Astrocyte of the hippocampus (primary cell): ENCODE results near the gene RAB10.
"Not testable (repeated sequence)": the region's sequence is repeated elsewhere in the genome, so short reads cannot be mapped to it uniquely, and the experiment has no call there.

Experiments used
- DNase-seq: peaks from one replicate; pipeline ENCODE4 v3.0.0; 2011; ENCODE audit warnings: low read depth, low spot score

Gene RAB10

DNA sequence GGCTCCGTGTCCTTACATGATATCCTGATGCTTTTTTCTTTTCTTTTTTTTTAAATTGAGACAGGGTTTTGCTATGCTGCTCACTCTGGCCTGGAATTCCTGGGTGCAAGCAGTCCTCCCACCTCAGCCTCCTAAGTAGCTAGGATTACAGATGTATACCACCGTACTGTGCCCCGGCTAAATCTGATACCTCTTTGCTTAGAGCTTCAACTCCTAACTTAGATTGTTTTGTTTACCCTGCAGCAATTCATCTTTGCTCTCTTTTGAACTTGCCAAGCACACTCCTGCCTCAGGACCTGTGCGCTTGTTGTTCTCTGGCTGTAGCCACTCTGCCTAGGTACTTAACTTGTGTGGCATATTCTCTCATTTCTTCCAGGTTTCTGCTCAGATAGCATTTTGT lies 24.5 kb downstream of the RAB10 start:
- no peak for DNase-seq

DNA sequence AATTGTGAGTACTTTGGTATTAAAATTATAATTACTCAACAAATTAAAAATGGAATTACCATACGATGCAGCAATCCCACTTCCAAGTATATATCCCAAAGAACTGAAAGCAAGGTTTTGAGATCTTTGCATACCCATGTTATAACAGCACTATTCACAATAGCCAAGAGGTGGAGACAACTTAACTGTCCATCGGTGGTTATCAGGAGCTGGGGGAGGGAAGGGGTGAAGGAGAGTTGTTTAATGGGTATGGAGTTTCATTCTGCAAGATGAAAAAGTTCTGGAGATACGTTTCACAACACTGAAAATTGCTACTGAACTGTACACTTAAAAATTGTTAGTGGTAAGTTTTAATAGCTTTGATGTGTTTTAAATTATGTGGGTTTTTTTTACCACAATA lies 25.7 kb downstream of the RAB10 start:
- DNase-seq: no peak

DNA sequence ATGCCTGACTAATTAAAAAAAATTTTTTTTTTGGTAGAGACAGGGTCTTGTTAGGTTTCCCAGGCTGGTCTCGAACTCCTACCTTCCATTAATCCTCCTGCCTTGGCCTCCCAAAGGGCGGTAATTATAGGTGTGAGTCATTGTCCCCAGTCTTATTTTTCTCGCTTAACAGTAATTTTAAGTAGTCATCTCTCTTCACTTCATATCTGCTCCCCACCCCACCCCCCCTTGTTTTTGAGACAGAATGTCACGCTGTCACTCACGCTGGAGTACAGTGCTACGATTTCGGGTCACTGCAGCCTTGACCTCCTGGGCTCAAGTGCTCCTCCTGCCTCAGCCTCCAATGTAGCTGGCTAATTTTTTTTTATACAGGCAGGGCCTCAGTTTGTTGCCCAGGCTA lies 27.7 kb downstream of the RAB10 start:
- no peak for DNase-seq

DNA sequence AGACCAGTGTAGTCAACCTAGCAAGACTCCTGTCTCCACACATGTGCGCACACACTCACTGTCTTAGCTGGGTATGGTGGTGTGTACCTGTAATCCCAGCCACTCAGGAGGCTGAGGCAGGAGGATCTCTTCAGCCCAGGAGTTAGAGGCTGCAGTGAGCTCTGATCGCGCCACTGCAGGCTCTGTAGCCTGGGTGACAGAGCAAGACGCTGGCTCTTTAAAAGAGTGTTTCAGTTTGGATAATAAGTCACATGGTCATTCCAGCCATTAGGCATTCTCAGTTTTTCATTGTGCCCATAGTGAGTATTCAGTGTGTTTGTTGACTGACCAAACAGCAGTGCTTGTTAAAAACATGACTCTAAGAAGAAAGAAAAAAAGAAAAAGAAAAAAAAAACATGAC lies 31.0 kb downstream of the RAB10 start:
- DNase-seq: no peak

DNA sequence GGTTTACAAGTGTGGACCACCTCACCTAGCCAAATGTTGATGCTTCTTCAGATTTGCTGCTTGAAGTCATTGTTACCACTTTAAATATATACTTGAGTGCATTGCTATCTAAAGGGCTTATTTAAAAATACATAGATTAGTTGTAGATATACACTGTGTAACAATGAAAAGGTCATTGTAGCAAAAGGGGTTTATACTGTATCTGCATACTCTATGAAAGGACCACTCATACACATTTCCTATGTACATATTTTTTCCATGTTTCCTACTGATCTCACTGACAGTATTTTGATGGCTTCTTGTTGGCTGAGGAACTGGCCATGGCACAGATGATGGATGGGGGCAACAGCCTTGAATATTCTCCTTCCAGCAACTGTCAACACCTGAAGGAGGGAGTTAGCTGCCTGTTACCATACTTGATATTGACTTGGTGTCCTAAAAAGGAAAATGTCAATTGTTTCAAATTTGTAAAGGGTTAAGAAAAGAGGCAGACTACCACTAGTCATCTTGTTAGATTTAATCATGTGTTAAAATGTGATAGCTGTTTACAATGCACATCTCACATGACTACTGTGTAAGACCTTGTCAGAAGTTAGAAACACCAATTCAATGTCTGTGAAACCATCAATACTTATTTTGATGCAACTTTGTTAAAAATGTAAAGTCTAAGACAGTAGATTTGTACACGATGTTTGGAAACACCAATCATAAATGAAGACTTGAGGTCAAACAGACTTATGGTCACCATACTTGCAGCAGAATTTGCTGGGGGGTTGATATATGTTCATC lies 33.5 kb downstream of the RAB10 start:
- DNase-seq: no peak

DNA sequence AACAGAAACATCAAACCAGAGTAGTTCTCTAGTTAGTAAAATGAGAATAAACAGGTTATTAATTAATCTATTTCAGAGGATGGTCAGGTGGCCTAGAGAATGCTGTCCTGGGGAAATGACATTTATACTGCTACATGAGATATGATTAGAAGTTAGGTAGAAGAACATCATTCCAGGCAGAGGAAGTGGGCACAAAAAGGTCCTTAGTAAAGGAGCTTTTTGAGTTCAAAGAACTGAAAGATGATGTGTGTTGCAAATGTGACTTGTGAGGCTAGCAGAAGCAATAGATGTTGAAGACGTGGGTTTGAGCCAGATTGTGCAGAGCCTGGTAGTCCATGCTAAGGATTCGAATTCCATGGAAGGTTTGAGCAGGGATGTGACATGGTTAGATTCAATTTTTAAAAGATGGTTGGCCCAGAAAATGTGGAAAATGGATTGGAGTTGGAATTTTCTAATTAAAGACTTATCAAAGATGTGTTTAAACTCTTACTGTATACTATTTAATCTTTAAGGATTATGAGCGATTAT lies 34.2 kb downstream of the RAB10 start:
- no peak for DNase-seq

- peak; percentile 75 for DNase-seq
Measured at GRCh38 chr2:26068602-26069298, 34.9 kb downstream of the RAB10 start.

GRCh38 chr2:26070730-26071129 lies 36.8 kb downstream of the RAB10 start:
- DNase-seq: no peak

GRCh38 chr2:26072925-26073768 lies 39.3 kb downstream of the RAB10 start:
- DNase-seq: peak; percentile 44

DNA sequence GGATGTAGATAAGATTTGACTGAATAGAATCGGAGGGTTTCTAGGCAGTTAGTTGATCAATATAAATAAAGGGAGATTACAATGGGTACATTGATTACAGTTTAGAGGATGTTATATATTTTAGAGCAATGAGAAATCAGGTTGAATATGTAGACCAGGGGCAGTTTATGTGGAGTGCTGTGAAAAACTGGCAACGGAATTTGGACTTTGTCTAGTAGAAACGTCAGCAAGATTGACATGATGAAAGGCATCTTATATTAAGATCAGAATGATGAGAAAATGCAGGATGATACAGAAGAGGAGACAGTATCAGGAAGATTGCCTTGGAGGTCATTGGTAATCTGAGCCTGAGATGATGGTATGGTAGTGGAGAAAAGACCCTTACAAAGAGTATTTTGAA lies 39.9 kb downstream of the RAB10 start:
- DNase-seq: no peak

DNA sequence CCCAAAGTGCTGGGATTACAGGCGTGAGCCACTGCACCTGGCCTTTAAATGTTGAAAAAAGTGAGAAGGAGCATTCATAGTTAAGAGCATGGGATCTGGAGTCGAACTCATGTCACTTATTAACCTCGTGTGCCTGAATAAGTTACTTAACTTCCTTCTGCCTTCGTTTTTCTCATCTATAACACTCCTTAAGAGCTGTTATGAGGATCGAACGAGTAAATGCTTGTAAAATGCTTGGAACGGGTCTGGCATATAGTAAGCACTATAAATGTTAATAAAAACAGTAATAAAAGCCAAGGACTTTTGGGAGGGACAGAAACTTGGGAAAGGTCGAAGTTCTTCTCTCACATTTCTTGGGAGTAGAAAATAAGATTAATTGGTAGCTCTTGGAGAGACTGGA lies 40.8 kb downstream of the RAB10 start:
- DNase-seq: no peak

- no peak for DNase-seq
Measured at GRCh38 chr2:26075173-26075572, 41.3 kb downstream of the RAB10 start.

DNA sequence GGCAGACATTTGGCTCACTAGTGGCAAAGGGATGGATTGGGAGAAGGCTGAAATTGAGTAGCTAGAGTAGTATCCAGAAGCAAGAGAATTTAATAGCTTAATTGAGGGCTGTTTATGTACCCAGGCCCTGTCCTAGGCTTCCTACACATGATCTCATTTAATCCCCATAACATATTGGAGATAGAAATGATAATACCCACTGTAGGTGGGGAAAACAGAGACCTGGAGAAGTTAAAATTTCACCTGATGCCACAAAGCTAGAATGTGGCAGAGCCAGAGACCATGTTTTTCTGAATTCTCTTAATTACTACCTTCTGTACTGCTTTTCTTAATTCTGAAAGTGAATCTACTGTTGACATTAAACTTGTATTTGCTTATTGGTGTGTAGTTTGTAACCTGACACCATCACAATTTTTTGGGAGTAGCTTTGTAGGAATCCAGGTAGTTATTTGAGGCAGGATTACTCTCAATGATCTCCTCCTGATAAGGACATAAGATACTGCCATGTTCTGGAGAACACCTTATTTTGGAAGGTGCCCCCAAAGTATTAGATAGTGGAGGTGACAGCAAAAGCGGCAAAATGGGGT lies 42.2 kb downstream of the RAB10 start:
- DNase-seq: no peak

DNA sequence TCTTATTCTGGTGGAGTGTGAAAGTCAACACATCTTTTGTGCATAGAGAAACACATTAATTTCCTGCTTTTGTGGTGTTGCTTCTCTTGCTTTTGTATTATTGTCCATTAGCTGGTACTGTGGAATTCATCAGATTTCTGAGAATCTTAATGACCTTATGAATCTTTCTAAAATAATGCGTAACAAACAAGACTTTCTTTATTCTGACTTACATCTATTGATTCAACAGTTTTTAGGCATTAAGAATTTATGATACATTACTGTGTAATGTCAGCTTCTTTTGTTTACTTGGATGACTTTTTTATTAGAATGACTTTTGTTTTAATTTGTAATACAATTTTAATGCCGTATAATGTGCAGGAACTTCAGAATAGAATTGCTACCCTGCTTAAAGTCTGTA lies 43.4 kb downstream of the RAB10 start:
- DNase-seq: no peak

DNA sequence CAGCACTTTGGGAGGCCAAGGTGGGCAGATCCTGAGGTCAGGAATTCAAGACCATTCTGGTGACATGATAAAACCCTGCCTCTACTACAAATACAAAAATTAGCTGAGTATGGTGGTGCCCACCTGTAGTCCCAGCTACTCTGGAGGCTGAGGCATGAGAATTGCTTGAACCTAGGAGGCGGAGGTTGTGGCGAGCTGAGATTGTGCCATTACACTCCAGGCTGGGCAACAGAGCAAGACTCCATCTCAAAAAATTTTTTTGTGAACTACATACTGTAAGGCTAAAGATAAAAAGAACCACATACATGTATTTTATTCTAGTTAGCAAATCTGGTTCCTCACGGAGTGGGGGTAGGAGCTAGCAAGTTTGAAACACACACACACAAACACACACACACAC lies 45.1 kb downstream of the RAB10 start:
- no peak for DNase-seq

GRCh38 chr2:26080356-26080755 lies 46.5 kb downstream of the RAB10 start:
- DNase-seq: no peak

GRCh38 chr2:26080925-26081324 lies 47.0 kb downstream of the RAB10 start:
- not testable (repeated sequence) for DNase-seq

DNA sequence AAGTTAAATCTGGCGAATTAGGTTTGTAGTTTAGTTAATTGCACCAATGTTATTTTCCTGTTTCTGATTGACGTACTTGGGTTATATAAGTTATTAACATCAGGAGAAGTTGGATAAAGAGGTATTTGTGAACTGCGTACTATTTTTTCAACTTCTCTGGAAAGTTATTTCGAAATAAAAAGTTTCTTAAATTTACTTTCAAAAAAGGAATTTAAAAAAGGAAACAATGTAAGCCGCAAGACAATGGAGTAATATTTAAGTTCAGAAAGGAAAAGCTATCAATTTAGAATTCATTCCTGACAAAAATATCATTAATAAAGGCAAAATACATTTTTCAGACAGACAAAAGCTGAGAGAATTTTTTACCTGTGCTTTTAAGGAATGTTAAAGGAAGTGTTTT lies 47.7 kb downstream of the RAB10 start:
- DNase-seq: no peak

GRCh38 chr2:26086155-26086637 lies 52.3 kb downstream of the RAB10 start:
- peak; percentile 55 for DNase-seq

GRCh38 chr2:26086779-26087178 lies 52.9 kb downstream of the RAB10 start:
- no peak for DNase-seq

DNA sequence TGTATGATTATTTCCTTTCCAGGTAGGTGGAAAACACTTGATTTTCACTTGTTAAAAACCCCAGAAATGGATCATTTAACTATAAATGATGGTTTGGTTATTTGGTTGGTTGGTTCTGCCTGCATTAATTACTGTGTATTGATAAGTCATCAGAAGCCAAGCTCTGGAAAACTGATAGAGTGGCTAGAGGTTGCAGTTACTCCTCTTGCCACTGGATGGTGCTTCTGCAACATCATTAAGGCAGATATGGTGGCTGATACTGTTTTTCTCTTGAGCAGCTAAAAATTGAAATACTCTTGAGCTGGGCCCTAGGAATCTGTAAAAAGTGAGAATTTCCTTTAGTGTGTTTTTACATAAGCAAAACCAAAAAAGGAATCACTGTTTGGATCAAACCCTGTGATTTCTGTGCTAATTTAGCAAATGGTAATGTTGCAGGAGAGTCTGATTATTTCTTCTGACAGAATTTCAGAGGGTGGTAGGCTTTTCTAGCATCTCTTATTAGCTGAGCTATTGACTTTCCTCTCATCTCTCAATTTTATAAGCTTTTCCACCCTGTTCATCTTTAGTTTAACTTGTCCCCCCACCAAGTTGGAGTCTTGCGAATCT lies 54.3 kb downstream of the RAB10 start:
- peak; percentile 43 for DNase-seq
